ENCODE measurements around the gene PDE7B. TPM values are rescaled to one million over a fixed set of nuclear protein-coding genes. Genes with fewer than 3 reads are reported as not detected.

Gene PDE7B
- total RNA-seq, 3 donors from 2014 or later (not counting 1 experiment from before 2014, with no cell fraction given), result 0.14 to 0.18 TPM; not detected in 1

GRCh38 chr6:136184738-136185137 lies 333.2 kb downstream of the PDE7B start:
- Histone ChIP-seq H3K36me3 (ENCODE audit: control insufficient read depth, insufficient read depth, low read length) (no peaks in the 10 kb centered on the region), H3K4me3 (ENCODE audit: low read length) (no peak overlapping the region), H3K27ac (ENCODE audit: low read length) (no peak overlapping the region), H3K27me3 (ENCODE audit: control insufficient read depth, insufficient read depth, low read length) (no peaks in the 10 kb centered on the region), H3K9me3 (ENCODE audit: control insufficient read depth, insufficient read depth, low read length) (no peaks in the 10 kb centered on the region), H3K4me1 (ENCODE audit: control insufficient read depth, insufficient read depth, low read length) (no peaks in the 10 kb centered on the region)
- 44% methylated on average over 1 of the region's 1 CpG for WGBS (ENCODE audit: insufficient coverage)
- intact Hi-C loops (cut with micrococcal nuclease), result no loop called here
- Mint-ChIP-seq H3K4me3 (no peak overlapping the region), H3K9me3 (no peaks in the 10 kb centered on the region), H3K36me3 (no peaks in the 10 kb centered on the region), H3K27ac (no peak overlapping the region), H3K27me3 (ENCODE audit: low read depth in 2 of 2) (peaks cover 0 to 3% of the 10 kb centered on the region in 2 donors), H3K4me1 (no peaks in the 10 kb centered on the region)
- no peak for TF ChIP-seq CTCF (IDR thresholded peaks at IDR 0.05)
- ATAC-seq (no peak), DNase-seq (no peak)

- H3K36me3 Mint-ChIP-seq, result no peaks in the 10 kb centered on the region
- no peaks in the 10 kb centered on the region for H3K27me3 ChIP-seq (ENCODE audit: control insufficient read depth, insufficient read depth, low read length)
- ATAC-seq (no peak), DNase-seq (no peak)
- H3K27ac Mint-ChIP-seq, result no peak overlapping the region
- no peaks in the 10 kb centered on the region for H3K4me1 ChIP-seq (ENCODE audit: control insufficient read depth, insufficient read depth, low read length)
- no peak overlapping the region for H3K4me3 ChIP-seq (ENCODE audit: low read length)
- no peak overlapping the region for H3K27ac ChIP-seq (ENCODE audit: low read length)
- WGBS (ENCODE audit: insufficient coverage), result no CpG with 5 or more reads among the region's 1 CpG
- intact Hi-C loops (cut with micrococcal nuclease), result no loop called here
- no peaks in the 10 kb centered on the region for H3K4me1 Mint-ChIP-seq
- TF ChIP-seq CTCF (IDR thresholded peaks at IDR 0.05), result no peak
- peaks cover 3 to 8% of the 10 kb centered on the region in 2 donors for H3K27me3 Mint-ChIP-seq (ENCODE audit: low read depth in 2 of 2)
- H3K9me3 ChIP-seq (ENCODE audit: control insufficient read depth, insufficient read depth, low read length), result no peaks in the 10 kb centered on the region
- H3K4me3 Mint-ChIP-seq, result no peak overlapping the region
- no peaks in the 10 kb centered on the region for H3K9me3 Mint-ChIP-seq
- H3K36me3 ChIP-seq (ENCODE audit: control insufficient read depth, insufficient read depth, low read length), result no peaks in the 10 kb centered on the region
These were observed 334.9 kb downstream of the PDE7B start for GRCh38 chr6:136186363-136186762.

GRCh38 chr6:136188486-136188885 lies 337.0 kb downstream of the PDE7B start:
- Mint-ChIP-seq H3K9me3 (no peaks in the 10 kb centered on the region), H3K4me1 (no peaks in the 10 kb centered on the region), H3K27me3 (ENCODE audit: low read depth in 2 of 2) (peaks cover 3 to 8% of the 10 kb centered on the region in 2 donors), H3K4me3 (no peak overlapping the region), H3K36me3 (no peaks in the 10 kb centered on the region), H3K27ac (no peak overlapping the region)
- intact Hi-C loops (cut with micrococcal nuclease), result no loop called here
- 59% methylated on average over 2 of the region's 2 CpGs for WGBS (ENCODE audit: insufficient coverage)
- Histone ChIP-seq H3K4me1 (ENCODE audit: control insufficient read depth, insufficient read depth, low read length) (no peaks in the 10 kb centered on the region), H3K9me3 (ENCODE audit: control insufficient read depth, insufficient read depth, low read length) (no peaks in the 10 kb centered on the region), H3K27ac (ENCODE audit: low read length) (no peak overlapping the region), H3K36me3 (ENCODE audit: control insufficient read depth, insufficient read depth, low read length) (no peaks in the 10 kb centered on the region), H3K4me3 (ENCODE audit: low read length) (no peak overlapping the region), H3K27me3 (ENCODE audit: control insufficient read depth, insufficient read depth, low read length) (no peaks in the 10 kb centered on the region)
- TF ChIP-seq CTCF (IDR thresholded peaks at IDR 0.05), result no peak
- ATAC-seq (no peak), DNase-seq (no peak)

- TF ChIP-seq CTCF (IDR thresholded peaks at IDR 0.05), result no peak
- H3K4me1 ChIP-seq (ENCODE audit: control insufficient read depth, insufficient read depth, low read length), result no peaks in the 10 kb centered on the region
- Mint-ChIP-seq H3K27ac (no peak overlapping the region), H3K27me3 (ENCODE audit: low read depth in 2 of 2) (peaks cover 3 to 8% of the 10 kb centered on the region in 2 donors), H3K9me3 (no peaks in the 10 kb centered on the region), H3K36me3 (no peaks in the 10 kb centered on the region), H3K4me1 (no peaks in the 10 kb centered on the region), H3K4me3 (no peak overlapping the region)
- H3K4me3 ChIP-seq (ENCODE audit: low read length), result no peak overlapping the region
- H3K36me3 ChIP-seq (ENCODE audit: control insufficient read depth, insufficient read depth, low read length), result no peaks in the 10 kb centered on the region
- ATAC-seq (no peak), DNase-seq (no peak)
- WGBS (ENCODE audit: insufficient coverage), result 91% methylated on average over 3 of the region's 3 CpGs
- H3K27ac ChIP-seq (ENCODE audit: low read length), result no peak overlapping the region
- intact Hi-C loops (cut with micrococcal nuclease), result no loop called here
- H3K27me3 ChIP-seq (ENCODE audit: control insufficient read depth, insufficient read depth, low read length), result no peaks in the 10 kb centered on the region
- H3K9me3 ChIP-seq (ENCODE audit: control insufficient read depth, insufficient read depth, low read length), result no peaks in the 10 kb centered on the region
These were observed 337.6 kb downstream of the PDE7B start for GRCh38 chr6:136189104-136189503.

All from natural killer cell (primary cell).